HG02973 (cell line): ENCODE data around the gene MRPS26.
"Not testable (repeated sequence)": the region's sequence is repeated elsewhere in the genome, so short reads cannot be mapped to it uniquely, and the experiment has no call there.

Experiments
- ATAC-seq: cut with Tn5 transposase; IDR thresholded peaks from one replicate; pipeline ENCODE4 v1.9.1; 2021; ENCODE audit warnings: moderate library complexity; ENCODE audit not compliant: unreplicated experiment

The MRPS26 gene

DNA sequence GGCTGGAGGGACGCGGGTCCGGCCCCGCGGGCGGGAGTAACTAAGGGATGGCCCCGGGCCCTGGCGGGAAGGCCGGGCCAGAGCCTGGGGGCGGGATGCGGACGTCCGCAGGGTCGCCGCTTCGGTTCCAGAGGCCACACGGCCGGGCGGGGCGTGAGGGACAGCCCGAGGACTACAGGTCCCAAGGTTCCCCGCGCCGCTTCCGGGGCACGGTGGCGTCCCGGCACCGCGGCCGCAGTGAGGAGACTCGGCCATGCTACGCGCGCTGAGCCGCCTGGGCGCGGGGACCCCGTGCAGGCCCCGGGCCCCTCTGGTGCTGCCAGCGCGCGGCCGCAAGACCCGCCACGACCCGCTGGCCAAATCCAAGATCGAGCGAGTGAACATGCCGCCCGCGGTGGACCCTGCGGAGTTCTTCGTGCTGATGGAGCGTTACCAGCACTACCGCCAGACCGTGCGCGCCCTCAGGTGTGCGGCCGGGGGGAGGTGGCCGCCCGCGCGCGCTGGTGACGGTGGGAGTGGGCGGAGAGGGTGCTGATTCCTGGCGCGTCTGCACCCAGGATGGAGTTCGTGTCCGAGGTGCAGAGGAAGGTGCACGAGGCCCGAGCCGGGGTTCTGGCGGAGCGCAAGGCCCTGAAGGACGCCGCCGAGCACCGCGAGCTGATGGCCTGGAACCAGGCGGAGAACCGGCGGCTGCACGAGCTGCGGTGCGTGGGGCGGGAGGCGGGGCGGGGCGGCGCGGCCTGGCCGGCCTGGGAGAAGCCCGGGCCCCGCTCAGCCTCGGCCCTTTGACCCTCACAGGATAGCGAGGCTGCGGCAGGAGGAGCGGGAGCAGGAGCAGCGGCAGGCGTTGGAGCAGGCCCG, at the start of gene MRPS26:
MRPS26 (plus strand) TSS at position 237 of the 861 bp plus-strand sequence; CDS start at position 254, 17 bp downstream.
- ATAC-seq, result peak; percentile 82

DNA sequence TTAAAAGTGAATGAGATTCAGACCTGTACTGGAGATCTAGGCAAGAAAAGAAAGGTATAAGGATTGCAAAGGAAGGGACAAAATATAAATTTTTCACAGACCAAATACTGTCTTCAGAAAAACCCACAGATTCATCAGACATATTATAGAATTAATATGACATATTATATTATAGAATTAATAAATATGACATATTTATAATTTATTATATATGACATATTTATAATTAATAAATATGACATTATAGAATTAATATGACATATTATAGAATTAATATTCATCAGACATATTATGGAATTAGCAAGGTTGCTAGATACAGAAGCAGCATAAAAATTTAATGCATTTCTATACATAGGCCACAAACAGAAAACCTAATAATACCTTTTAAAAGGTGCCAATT, 47.1 kb upstream of the MRPS26 start:
- ATAC-seq, result no peak

DNA sequence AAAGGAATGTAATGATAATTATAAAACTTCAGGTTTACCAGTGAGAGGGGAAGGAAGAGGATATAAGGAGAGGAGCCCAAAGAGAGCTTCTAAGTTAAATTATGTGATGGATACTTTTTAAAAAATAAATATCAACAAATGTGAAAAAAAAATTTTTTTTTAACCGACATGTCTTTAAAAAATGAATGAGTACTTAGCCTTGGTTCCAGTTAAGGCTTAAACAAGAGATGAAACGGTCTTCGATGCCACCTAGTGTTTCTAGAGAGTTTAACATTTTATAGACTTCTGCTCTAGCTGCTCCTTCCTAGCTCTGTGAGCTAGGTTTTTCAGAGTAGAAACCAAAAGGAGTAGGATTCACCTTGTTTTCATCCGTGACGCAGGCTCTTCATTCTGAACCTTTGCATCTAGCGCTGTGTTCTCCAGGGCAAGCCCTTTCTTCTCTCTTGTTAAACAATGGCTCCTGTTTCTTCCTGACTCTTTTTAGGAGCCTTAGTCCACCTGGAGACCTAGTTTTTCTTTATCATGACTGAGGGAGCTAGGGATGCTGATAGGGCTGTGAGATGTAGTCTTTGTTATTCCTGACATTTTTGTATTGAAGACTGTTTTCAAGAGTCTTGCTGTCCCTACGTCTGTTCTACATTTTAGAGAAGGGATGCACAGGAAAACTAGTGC, 44.9 kb upstream of the MRPS26 start:
- no peak for ATAC-seq

DNA sequence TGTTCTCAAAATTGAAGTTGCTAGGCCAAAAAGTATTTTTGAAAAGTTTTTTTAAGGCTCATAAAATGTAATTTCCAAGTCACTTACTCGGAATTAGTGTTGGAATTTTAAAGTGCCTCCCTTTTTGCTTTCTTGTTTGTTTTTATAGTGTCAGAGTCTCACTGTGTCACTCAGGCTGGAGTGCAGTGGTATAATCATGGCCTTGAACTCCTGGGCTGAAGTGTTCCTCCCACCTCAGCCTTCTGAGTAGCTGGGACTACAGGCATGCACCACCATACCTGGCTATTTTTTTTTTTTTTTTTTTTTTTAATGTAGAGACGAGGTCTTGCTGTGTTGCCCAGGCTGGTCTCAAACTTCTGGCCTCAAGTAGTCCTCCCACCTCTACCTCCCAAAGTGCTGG, 42.4 kb upstream of the MRPS26 start:
- no peak for ATAC-seq

DNA sequence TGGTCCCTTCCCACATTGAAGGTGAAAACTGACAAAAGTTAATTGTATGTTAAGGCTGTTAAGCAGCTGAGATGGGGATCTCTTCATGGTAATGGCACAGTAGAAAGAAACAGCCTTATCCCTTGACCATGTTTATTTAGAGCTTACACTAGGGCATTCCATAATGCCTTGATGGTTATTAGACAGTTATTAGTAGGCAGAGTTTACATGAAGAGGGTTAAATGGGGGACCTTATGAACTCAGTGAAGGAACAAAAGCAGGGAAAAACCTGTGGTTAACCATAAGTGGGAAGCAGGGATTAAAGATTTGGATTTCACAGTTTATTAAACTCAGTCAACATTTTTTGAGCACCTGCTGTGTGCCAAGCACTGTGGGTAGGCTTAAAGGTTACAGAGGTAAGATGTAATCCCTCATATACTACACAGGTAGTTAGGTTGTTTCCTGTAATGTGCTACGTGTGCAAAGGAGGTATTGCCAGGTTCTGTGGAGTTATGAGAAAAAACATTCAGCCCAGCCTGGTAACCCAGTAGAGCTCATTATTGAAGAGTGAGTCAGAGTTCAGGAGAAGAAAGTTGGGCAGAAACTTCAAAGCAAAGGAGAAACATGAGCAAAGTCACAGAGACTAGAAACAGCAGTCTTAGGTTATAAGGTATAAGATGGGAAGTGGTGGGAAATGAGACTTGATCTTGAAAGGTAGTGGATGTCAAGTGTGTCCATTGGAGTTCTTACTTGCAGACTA, 34.7 kb upstream of the MRPS26 start:
- no peak for ATAC-seq

DNA sequence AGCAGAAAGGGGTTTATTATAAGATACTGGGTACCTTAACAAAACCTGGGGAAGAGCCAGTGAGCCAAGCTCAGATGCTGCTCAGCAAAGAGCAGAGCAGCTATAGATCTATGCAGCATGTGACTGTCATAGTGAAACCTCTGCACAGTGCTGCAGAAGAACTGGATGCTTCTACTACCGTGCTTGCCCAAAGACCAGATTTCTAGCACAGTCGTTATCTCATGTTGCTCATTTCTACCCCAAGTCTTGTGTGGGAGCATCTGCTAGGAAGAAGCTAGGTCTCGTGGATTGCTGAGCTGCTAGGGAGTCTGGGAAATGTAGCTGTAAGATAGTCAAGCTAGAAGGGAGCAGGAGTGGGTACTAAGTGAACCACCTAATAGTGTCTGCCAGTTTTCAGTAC, 34.1 kb upstream of the MRPS26 start:
- no peak for ATAC-seq

DNA sequence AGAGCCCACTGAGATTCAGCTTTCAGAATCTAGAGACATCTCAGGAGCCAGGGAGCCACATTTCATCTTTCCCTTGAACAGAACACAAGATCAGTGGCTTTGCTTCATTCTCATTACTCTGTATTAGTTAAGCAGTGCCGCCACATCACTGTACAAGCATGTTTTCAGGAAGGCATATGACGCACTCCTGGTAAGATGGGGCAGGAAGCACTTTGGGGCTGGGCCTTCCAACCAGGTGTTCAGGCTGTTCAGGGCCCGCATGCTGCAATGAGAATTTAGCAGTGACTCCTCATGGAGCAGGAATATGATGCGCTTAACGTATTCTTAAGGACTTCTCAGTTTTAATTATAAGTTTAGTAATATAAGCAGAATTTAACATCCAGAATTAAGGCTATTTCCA, 32.1 kb upstream of the MRPS26 start:
- ATAC-seq, result no peak

DNA sequence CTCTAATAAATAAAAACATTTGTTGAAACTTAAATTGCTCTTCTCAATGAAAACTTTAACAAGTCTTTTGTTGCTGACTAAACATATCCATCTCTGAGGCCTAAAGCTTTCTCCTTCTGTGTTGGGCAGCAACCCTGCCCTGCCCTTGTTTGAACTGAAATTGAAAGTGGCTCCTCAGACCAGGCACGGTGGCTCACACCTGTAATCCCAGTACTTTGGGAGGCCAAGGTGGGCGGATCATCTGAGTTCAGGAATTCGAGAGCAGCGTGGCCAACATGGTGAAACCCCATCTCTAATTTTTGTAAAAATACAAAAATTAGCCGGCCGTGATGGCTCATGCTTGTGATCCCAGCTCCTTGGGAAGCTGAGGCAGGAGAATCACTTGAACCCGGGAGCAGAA, 31.7 kb upstream of the MRPS26 start:
- no peak for ATAC-seq

DNA sequence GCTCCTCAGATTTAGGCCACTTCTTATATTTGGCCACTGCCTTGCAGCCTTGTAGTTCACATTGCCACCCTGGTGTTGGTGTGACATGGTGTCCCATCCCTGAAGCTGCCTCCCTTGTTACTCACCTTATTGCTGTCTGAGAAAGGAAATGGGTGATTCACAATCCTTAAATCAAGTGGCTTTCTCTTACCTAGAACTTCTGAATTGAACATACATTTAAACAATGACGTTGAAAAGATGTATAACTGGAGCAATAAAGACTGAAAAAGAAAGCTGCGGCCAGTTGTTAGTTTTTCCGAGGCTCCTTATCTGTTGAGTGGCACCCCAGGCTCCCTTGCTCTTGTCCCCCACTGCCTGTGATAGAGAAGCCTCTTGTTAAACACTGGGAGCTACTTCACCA, 31.2 kb upstream of the MRPS26 start:
- no peak for ATAC-seq

DNA sequence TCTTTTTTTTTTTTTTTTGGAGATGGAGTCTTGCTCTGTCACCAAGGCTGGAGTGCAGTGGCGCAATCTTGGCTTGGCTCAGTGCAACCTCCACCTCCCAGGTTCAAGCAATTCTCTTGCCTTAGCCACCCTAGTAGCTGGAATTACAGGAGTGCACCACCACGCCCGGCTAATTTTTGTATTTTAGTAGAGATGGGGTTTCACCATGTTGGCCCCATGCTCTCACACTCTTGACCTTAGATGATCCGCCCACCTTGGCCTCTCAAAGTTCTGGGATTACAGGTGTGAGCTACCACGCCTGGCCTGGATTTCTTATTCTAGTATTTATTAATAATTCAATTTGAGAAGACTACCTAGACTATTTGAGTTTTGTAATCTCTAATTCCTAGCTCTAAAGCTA, 30.6 kb upstream of the MRPS26 start:
- ATAC-seq, result not testable (repeated sequence)

DNA sequence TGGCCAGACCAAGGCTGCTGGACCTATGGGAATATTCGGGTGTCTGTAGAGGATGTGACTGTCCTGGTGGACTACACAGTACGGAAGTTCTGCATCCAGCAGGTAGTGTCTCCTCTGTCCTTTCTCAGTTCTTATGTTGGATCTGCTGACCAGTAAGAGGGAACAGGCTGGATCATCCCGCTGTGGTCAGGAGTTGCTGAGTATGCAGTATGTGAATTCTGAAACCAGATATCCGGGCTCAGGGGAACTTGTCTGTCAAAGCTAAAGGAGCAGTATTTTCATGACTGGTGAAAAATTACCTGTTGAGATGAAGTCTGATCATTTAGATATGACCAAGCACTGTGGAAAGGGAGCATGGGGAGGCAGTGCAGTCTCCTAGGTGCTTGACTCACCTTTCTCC, 24.5 kb upstream of the MRPS26 start:
- ATAC-seq, result no peak

DNA sequence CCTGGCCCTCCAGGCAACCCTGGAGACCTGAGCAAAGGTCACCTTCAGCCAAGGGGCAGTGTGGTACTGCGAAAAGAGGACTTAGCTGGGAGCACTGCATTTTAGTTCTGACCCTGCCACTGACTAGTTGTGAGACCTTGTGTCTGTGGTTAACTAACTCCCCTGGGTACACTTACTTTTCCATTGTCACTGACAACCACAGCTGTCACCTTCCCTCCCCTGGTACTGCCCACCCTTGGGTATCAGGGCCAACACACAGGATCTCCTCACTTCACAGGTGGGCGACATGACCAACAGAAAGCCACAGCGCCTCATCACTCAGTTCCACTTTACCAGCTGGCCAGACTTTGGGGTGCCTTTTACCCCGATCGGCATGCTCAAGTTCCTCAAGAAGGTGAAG, 24.1 kb upstream of the MRPS26 start:
- ATAC-seq, result no peak

DNA sequence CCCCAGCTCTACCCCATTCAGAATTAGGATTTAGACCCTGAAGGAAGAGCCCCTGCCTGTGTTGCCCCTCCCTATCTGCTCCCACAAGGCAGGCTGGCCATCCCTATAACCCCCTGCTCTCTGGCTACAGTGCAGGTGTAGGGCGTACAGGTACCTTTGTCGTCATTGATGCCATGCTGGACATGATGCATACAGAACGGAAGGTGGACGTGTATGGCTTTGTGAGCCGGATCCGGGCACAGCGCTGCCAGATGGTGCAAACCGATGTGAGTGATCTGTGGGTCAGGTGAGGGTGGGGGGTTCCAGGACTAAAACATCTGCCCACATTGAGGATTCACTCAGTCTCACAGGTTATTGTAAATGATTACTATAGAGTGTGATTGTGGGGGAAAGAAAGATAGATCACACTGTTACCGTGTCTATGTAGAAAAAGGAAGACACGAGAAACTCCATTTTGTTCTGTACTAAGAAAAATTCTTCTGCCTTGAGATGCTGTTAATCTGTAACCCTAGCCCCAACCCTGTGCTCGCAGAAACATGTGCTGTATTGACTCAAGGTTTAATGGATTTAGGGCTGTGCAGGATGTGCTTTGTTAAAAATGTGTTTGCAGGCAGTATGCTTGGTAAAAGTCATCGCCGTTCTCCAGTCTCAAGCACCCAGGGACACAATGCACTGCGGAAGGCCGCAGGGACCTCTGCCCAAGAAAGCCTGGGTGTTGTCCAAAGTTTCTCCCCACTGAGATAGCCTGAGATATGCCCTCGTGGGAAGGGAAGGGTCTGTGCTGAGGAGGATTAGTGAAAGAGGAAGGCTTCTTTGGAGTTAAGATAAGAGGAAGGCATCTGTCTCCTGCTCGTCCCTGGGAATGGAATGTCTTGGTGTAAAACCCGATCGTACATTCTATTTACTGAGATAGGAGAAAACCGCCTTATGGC, 23.0 kb upstream of the MRPS26 start:
- not testable (repeated sequence) for ATAC-seq

DNA sequence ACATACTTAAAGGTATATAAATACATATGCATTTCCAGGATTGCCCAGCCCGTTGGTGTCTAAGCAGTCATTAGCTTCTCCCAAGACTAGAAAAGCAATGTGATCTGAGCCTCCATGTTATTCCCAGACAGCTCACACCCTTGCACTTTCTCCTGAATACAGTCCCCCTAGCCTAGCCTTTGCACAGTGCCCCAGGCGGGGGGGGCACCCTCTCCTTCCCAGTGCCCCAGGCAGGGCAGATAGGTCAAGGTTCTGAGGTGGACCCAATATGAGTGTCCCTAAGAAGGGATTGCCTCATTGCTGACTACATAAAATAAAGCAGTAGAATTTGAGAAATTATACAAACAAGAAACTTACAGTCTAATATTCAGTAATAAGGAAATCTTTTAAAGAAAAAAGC, 17.9 kb upstream of the MRPS26 start:
- no peak for ATAC-seq

DNA sequence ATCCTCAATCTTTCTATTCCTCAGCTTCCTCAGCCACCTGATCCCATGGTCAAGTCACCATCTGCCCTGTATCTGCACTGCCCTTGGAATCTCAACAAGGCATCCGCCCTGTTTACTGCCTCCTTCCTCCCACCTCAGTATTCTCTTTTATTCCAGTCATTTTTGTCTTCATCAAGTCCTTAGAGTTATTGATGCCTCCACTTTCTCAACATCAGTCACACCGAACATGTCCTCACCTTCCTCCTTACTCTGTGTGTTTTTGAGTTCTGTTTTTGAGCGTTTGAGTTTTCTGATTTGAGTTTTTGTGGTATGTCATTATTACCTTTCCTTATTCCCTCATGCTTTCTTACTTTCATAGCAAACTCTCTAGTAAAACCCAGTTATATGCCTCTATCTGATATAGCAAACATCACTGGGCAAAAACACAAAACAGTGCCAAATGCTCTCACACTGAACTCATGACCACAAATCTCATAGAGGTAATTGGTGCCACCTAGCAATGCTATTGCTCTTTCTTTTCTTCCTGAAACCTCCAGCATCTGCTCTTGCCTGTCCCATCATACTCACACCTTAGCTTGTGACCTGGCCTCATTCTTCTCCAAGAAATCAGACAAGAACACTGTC, 14.2 kb upstream of the MRPS26 start:
- no peak for ATAC-seq

DNA sequence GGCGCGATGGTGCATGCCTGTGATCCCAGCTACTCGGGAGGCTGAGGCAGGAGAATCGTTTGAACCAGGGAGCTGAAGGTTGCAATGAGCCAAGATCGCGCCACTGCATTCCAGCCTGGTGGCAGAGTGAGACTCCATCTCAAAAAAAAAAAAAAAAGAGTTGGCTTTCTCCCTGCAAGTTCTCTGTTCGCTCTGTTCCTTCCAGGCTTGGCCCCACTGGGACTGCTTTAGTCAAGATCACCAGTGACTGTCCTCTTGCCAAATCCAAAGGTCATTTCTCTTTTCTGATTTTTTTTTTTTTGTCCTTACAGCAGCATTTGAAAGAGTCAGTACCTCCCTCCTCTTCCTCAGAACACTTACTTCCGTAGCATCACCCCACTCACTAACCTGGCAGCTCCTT, 13.2 kb upstream of the MRPS26 start:
- no peak for ATAC-seq

DNA sequence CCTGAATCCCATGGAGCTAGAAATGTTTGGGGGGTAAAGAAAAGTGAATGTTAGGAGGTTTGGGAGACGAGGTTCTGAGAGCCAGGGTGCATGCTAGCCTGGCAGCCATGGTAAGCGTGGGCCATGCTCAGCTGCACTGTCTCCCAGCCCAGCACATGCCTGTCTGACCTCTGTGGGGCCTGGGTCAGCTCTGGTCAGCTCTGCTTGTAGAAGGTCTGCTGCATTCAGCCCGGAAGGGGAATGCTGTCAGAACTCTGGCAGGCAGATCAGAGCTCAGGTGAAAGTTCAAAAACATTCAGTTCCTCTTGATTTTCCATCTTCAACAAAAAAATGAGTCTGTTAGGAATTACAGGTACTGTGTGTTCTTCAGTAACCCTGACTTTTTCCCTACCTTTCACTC, 8.2 kb upstream of the MRPS26 start:
- ATAC-seq, result no peak

DNA sequence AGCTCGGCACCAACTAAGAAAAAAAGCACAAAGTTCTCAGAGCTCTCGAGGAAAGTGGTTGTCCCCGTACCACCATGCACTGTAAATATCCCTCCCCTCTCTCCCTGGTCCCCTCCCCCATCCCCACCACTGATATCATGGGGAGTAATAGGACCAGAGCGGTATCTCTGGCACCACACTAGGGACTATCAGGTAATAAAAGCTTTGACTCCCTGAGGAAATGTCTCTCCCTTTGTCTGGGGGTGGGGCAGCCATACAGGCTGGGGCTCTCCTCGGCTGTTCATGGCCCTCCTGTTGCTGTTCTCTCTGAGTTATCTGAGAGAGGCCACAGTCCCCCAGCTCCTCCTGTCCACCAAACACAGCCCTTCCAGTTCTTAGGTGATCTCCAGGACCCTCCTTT, 7.4 kb upstream of the MRPS26 start:
- ATAC-seq, result no peak

DNA sequence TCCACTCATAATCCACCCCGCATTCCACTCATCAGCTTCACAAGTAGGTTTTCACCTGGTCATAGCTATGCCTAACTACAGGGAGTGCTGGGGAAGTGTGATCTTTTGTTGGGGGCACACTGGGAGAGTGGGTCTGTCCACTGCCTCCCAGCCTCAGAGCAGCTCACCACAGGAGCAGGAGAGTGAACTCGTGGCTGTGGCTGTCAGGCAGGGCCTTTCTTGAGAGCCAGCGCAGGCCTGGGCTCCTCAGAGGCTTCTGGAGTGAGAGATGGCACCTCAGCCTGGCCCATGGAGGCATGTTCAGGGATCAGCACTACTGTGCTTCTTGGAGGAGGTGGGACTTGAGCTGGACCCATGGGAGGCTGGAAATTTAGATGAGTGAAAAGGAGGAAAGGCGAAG, 6.4 kb upstream of the MRPS26 start:
- no peak for ATAC-seq

DNA sequence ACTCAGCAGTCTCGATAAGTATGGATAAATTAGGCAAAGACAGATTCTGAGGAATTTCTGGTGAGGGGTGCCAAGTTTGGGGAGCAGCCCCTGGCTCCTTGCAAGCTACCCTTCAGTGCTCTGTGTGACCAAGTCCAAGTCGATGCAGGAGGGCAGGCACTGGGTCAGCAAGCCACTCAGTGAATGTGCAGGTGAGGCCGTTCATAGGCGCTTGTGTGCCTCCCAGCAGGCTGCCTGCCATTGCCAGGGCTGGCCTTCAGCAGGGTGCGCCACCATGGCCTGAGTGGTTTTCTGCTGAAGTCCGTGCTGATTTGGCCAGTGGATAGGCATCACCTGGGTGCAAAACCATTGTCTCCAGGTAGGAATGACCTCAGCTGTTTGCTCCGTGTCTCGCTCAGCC, 5.8 kb upstream of the MRPS26 start:
- ATAC-seq, result no peak
